Sigmoid colon (tissue), 7 donors: ENCODE data around the gene ZSCAN30. TPM values are rescaled to one million over a fixed set of nuclear protein-coding genes. Genes with fewer than 3 reads are reported as not detected.
A peak's percentile ranks its signal among the peaks of the same experiment; 100 is the strongest.

ENCODE experiments used
- DNase-seq: peaks from one replicate; pipeline ENCODE4 v3.0.0-alpha.2; 2019
- H3K27ac ChIP-seq, 4 donors: fragments of 200-600 bp; sonication (generic); one replicate each; pipeline ENCODE4 v1.5.1; 2016 to 2019; ENCODE audit warnings: mild to moderate bottlenecking in 1 of 4
- H3K27me3 ChIP-seq, 3 donors: fragments of 200-600 bp; sonication (generic); one replicate each; pipeline ENCODE4 v1.5.1; 2019; ENCODE audit warnings: mild to moderate bottlenecking in 1 of 3
- H3K36me3 ChIP-seq, 4 donors: fragments of 200-600 bp; sonication (generic); one replicate each; pipeline ENCODE4 v1.5.1; 2016 to 2019
- H3K4me1 ChIP-seq, 4 donors: fragments of 200-600 bp; sonication (generic); one replicate each; pipeline ENCODE4 v1.5.1; 2017 to 2019
- H3K4me3 ChIP-seq, 4 donors: fragments of 200-600 bp; sonication (generic); one replicate each; pipeline ENCODE4 v1.5.1; 2017 to 2019; ENCODE audit warnings: mild to moderate bottlenecking in 2 of 4, moderate library complexity in 1 of 4
- H3K9me3 ChIP-seq, 4 donors: fragments of 200-600 bp in 3 of 4; sonication (generic) in 3 of 4; one replicate each; pipeline versions ENCODE4 v1.5.1 to v1.6.1; 2013 to 2019
- CTCF ChIP-seq, 4 experiments: fragments of 450-650 bp in 3 of 4; fragments of 200-600 bp in 1 of 4; IDR thresholded peaks; one replicate each; pipeline ENCODE4 v1.5.1; 2016 to 2019; ENCODE audit warnings: antibody characterized with exemption in 4 of 4, mild to moderate bottlenecking in 3 of 4, moderate library complexity in 2 of 4
- EP300 ChIP-seq, 4 donors: sonication (generic); formaldehyde crosslinking; IDR thresholded peaks; one replicate each; pipeline ENCODE4 v1.6.1; 2017; ENCODE audit warnings: antibody characterized with exemption in 4 of 4
- POLR2A ChIP-seq, 2 donors: fragments of 450-650 bp; IDR thresholded peaks; one replicate each; pipeline ENCODE4 v1.6.1; 2016; ENCODE audit warnings: antibody characterized with exemption in 2 of 2, mild to moderate bottlenecking in 2 of 2, moderate library complexity in 2 of 2
- POLR2AphosphoS5 ChIP-seq, 4 donors: sonication (generic); formaldehyde crosslinking; IDR thresholded peaks; one replicate each; pipeline ENCODE4 v1.6.1; 2017; ENCODE audit warnings: antibody characterized with exemption in 4 of 4
- WGBS, 2 donors: extraction: QIAGEN DNeasy Blood & Tissue Kit; methylation state at CpG; one replicate each; pipeline ENCODE4 v1.1.7; 2013; 5-methylcytosine and 5-hydroxymethylcytosine counted together
- intact Hi-C: fragments of 100-400 bp; cut with DNase I; formaldehyde crosslinking; loops from one replicate; pipeline ENCODE4 v1.15.1; 2023
- polyA plus RNA-seq, 3 donors: library from polyadenylated mRNA; stranded (reverse); fragments of 200-250 nt; gene quantifications; one replicate each; pipeline ENCODE4 v1.2.3, GENCODE V29; 2013
- total RNA-seq, 4 donors: library from RNA; depleted of rRNA; stranded (reverse); fragments of >200 nt; gene quantifications; one replicate each; pipeline ENCODE4 v1.1.0, GENCODE V29; 2016
- donor health status: healthy with polysubstance abuse.
- donor health status: Bipolar disorder and iron deficiency.
- donor health status: healthy.

Gene ZSCAN30
- 10 to 100 TPM; 12.5 to 25.8 (median 18.6) TPM for total RNA-seq
- 1 to 10 TPM; 2.5 to 7.5 (median 4.2) TPM for polyA plus RNA-seq

GRCh38 chr18:35290094-35290735 is at the start of gene ZSCAN30:
ZSCAN30 (minus strand) TSS chr18:35290229; CDS start chr18:35264352, 25,877 bp downstream.
- intact Hi-C loops, result loop anchor here (2.0 to 5.0 kb wide), 3 partner anchors 55 to 207 kb away; partner anchors contain the start of genes INO80C and ZNF24
- no peaks in the 10 kb centered on the region for H3K9me3 ChIP-seq

GRCh38 chr18:35337286-35337685 is 47.3 kb upstream of the ZSCAN30 start:
- Histone ChIP-seq H3K36me3 (peaks cover 6 to 82% (median 54%) of the 10 kb centered on the region in 4 donors), H3K27ac (no peak overlapping the region), H3K9me3 (no peaks in the 10 kb centered on the region), H3K27me3 (no peaks in the 10 kb centered on the region), H3K4me1 (peaks cover 0 to 41% (median 17%) of the 10 kb centered on the region in 4 donors), H3K4me3 (no peak overlapping the region)
- intact Hi-C loops, result no loop called here
- no peak for TF ChIP-seq POLR2A (IDR thresholded peaks at IDR 0.05)
- no peak for TF ChIP-seq EP300 (IDR thresholded peaks at IDR 0.05)
- TF ChIP-seq POLR2AphosphoS5 (IDR thresholded peaks at IDR 0.05), result no peak
- TF ChIP-seq CTCF (IDR thresholded peaks at IDR 0.05), result no peak
- 93 to 94% methylated on average over 5 of the region's 5 CpGs for WGBS, 2 donors
- no peak for DNase-seq

More at GRCh38 chr18:35290094-35290735, at the start of gene ZSCAN30:
- Histone ChIP-seq H3K4me1 (peaks cover 0 to 33% (median 23%) of the 10 kb centered on the region in 4 donors), H3K27me3 (no peaks in the 10 kb centered on the region), H3K4me3 (peak within 1 kb of the TSS; percentile 51 to 78 (median 74)), H3K27ac (peak within 1 kb of the TSS; percentile 77 to 89 (median 86)), H3K36me3 (peaks cover 0 to 13% (median 1%) of the 10 kb centered on the region in 4 donors)
- TF ChIP-seq POLR2A (IDR thresholded peaks at IDR 0.05), result peak; percentile 36 to 55
- TF ChIP-seq CTCF (IDR thresholded peaks at IDR 0.05), result no peak
- peak in 2 of 4 donors; percentile 26 to 36 for TF ChIP-seq EP300 (IDR thresholded peaks at IDR 0.05)
- TF ChIP-seq POLR2AphosphoS5 (IDR thresholded peaks at IDR 0.05), result peak; percentile 78 to 91 (median 89)
- 0% methylated on average over 41 of the region's 41 CpGs for WGBS, 2 donors
- peak; percentile 97 for DNase-seq

DNA sequence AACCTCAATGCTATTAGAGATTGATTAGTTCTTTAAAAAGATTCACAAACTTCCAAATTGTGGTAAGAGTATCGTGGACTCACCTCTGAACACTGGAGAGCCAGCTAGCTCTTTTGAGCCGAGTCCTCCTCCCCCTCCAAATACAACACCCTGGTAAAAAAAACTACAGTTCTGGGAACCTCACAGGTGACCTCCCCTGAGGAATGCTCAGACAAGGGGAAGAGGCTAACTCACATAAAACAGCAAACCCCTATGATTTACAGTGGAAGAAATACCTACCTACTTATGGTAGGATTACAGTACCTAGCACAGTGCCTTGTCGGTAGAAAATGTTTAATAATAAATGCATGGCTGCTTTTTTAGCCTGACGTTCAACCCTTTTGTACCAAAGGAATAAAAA is 45.8 kb upstream of the ZSCAN30 start:
- 96% methylated on average over 4 of the region's 4 CpGs for WGBS, 2 donors
- no peak for TF ChIP-seq POLR2AphosphoS5 (IDR thresholded peaks at IDR 0.05)
- no peak for TF ChIP-seq CTCF (IDR thresholded peaks at IDR 0.05)
- no peak for TF ChIP-seq POLR2A (IDR thresholded peaks at IDR 0.05)
- TF ChIP-seq EP300 (IDR thresholded peaks at IDR 0.05), result no peak
- DNase-seq, result no peak
- Histone ChIP-seq H3K36me3 (peaks cover 6 to 92% (median 61%) of the 10 kb centered on the region in 4 donors), H3K27me3 (no peaks in the 10 kb centered on the region), H3K4me1 (peaks cover 0 to 27% (median 9%) of the 10 kb centered on the region in 4 donors), H3K27ac (no peak overlapping the region), H3K9me3 (no peaks in the 10 kb centered on the region), H3K4me3 (no peak overlapping the region)
- intact Hi-C loops, result no loop called here

GRCh38 chr18:35334821-35335220 is 44.8 kb upstream of the ZSCAN30 start:
- H3K27ac ChIP-seq, result no peak overlapping the region
- no peak for DNase-seq
- TF ChIP-seq POLR2A (IDR thresholded peaks at IDR 0.05) (no peak), CTCF (IDR thresholded peaks at IDR 0.05) (no peak), POLR2AphosphoS5 (IDR thresholded peaks at IDR 0.05) (no peak), EP300 (IDR thresholded peaks at IDR 0.05) (no peak)
- peaks cover 6 to 86% (median 56%) of the 10 kb centered on the region in 4 donors for H3K36me3 ChIP-seq
- H3K27me3 ChIP-seq, result no peaks in the 10 kb centered on the region
- no peaks in the 10 kb centered on the region for H3K9me3 ChIP-seq
- intact Hi-C loops, result no loop called here
- no peak overlapping the region for H3K4me3 ChIP-seq
- H3K4me1 ChIP-seq, result peaks cover 0 to 21% (median 9%) of the 10 kb centered on the region in 4 donors
- WGBS, 2 donors, result 75 to 85% methylated on average over 3 of the region's 3 CpGs
